HG03571 (cell line): ENCODE measurements around the gene RAB31.

Source experiments
- ATAC-seq: cut with Tn5 transposase; IDR thresholded peaks from one replicate; pipeline ENCODE4 v1.9.1; 2021; ENCODE audit not compliant: unreplicated experiment

The RAB31 gene

GRCh38 chr18:9810299-9810698, 102.2 kb downstream of the RAB31 start:
- no peak for ATAC-seq

GRCh38 chr18:9810994-9811705, 103.0 kb downstream of the RAB31 start:
- no peak for ATAC-seq

- ATAC-seq, result no peak
These were observed 103.9 kb downstream of the RAB31 start for GRCh38 chr18:9811978-9812377.

- ATAC-seq, result no peak
These were observed 106.3 kb downstream of the RAB31 start for GRCh38 chr18:9814431-9814830.

- ATAC-seq, result no peak
These were observed 109.2 kb downstream of the RAB31 start for GRCh38 chr18:9817286-9817685.

- ATAC-seq, result no peak
These were observed 109.8 kb downstream of the RAB31 start for GRCh38 chr18:9817725-9818422.

- ATAC-seq, result no peak
These were observed 110.3 kb downstream of the RAB31 start for GRCh38 chr18:9818423-9818734.

- ATAC-seq, result no peak
These were observed 112.0 kb downstream of the RAB31 start for GRCh38 chr18:9820127-9820526.

GRCh38 chr18:9820719-9821118, 112.6 kb downstream of the RAB31 start:
- ATAC-seq, result no peak

- ATAC-seq, result no peak
These were observed 114.6 kb downstream of the RAB31 start for GRCh38 chr18:9822587-9823185.

- no peak for ATAC-seq
These were observed 115.8 kb downstream of the RAB31 start for GRCh38 chr18:9823805-9824473.

GRCh38 chr18:9824474-9824832, 116.4 kb downstream of the RAB31 start:
- ATAC-seq, result no peak

GRCh38 chr18:9824952-9825371, 116.9 kb downstream of the RAB31 start:
- no peak for ATAC-seq

- ATAC-seq, result no peak
These were observed 117.5 kb downstream of the RAB31 start for GRCh38 chr18:9825571-9826073.

- ATAC-seq, result no peak
These were observed 118.6 kb downstream of the RAB31 start for GRCh38 chr18:9826685-9827084.

- ATAC-seq, result no peak
These were observed 119.2 kb downstream of the RAB31 start for GRCh38 chr18:9827211-9827792.

GRCh38 chr18:9827793-9828505, 119.8 kb downstream of the RAB31 start:
- no peak for ATAC-seq

GRCh38 chr18:9828506-9829396, 120.7 kb downstream of the RAB31 start:
- no peak for ATAC-seq

GRCh38 chr18:9829397-9829712, 121.3 kb downstream of the RAB31 start:
- no peak for ATAC-seq
